ENCODE data around the gene RRBP1. TPM values are rescaled to one million over a fixed set of nuclear protein-coding genes. Genes with fewer than 3 reads are reported as not detected.

Gene RRBP1
- total and polyA plus RNA-seq, 12 donors, result 23.5 to 71.3 (median 29.7) TPM

- Histone ChIP-seq H3K27ac (peak overlapping the region in 1 of 10 donors; percentile 15), H3K4me1 (peaks cover 10 to 81% (median 73%) of the 10 kb centered on the region in 9 donors), H3K27me3 (no peaks in the 10 kb centered on the region), H3K36me3 (peaks cover 0 to 45% (median 2%) of the 10 kb centered on the region in 9 donors), H3K4me3 (no peak overlapping the region), H3K9me3 (no peaks in the 10 kb centered on the region)
- ATAC-seq (peak in 1 of 8 donors; percentile 2), DNase-seq (no peak)
- WGBS, 2 donors, result 50 to 58% methylated on average over 12 of the region's 12 CpGs
- intact Hi-C loops (cut with DNase I), result no loop called here
- no peak for TF ChIP-seq CTCF (IDR thresholded peaks at IDR 0.05)
Measured at GRCh38 chr20:17650301-17651128, 31.5 kb downstream of the RRBP1 start.

GRCh38 chr20:17648791-17649730, 33.0 kb downstream of the RRBP1 start:
- DNase-seq (peak in 1 of 2 donors; percentile 44), ATAC-seq (peak in 3 of 8 donors; percentile 27 to 61 (median 43))
- 61% methylated on average over 20 of the region's 20 CpGs for WGBS, 2 donors
- peak; percentile 8 to 59 (median 42) for TF ChIP-seq CTCF (IDR thresholded peaks at IDR 0.05)
- Histone ChIP-seq H3K9me3 (no peaks in the 10 kb centered on the region), H3K36me3 (peaks cover 0 to 44% (median 0%) of the 10 kb centered on the region in 9 donors), H3K4me1 (peaks cover 13 to 83% (median 78%) of the 10 kb centered on the region in 9 donors), H3K4me3 (no peak overlapping the region), H3K27ac (peak overlapping the region in 3 of 10 donors; percentile 17 to 56 (median 20)), H3K27me3 (no peaks in the 10 kb centered on the region)
- intact Hi-C loops (cut with DNase I), result no loop called here

GRCh38 chr20:17648315-17648646, 33.8 kb downstream of the RRBP1 start:
- peak in 3 of 8 donors; percentile 17 to 34 (median 32) for ATAC-seq
- Histone ChIP-seq H3K4me3 (no peak overlapping the region), H3K4me1 (peaks cover 20 to 90% (median 85%) of the 10 kb centered on the region in 9 donors), H3K27ac (peak overlapping the region in 4 of 10 donors; percentile 17 to 82 (median 38)), H3K36me3 (peaks cover 0 to 43% (median 0%) of the 10 kb centered on the region in 9 donors), H3K9me3 (no peaks in the 10 kb centered on the region), H3K27me3 (no peaks in the 10 kb centered on the region)
- intact Hi-C loops (cut with DNase I), result no loop called here
- no peak for TF ChIP-seq CTCF (IDR thresholded peaks at IDR 0.05)
- WGBS, 2 donors, result 63 to 74% methylated on average over 10 of the region's 10 CpGs
- DNase-seq, result peak in 1 of 2 donors; percentile 36
